Activated CD4-positive, alpha-beta T cell treated with anti-CD3 and anti-CD28 coated beads for 4 hours (primary cell): Measurements from ENCODE around the gene SIM2.

Experiments used
- DNase-seq, 2 donors: peaks; one replicate each; pipeline ENCODE4 v3.0.0-alpha.2; 2020

Gene SIM2

GRCh38 chr21:36743008-36743407 lies 44.1 kb downstream of the SIM2 start:
- no peak for DNase-seq

GRCh38 chr21:36743446-36743845 lies 44.5 kb downstream of the SIM2 start:
- no peak for DNase-seq

GRCh38 chr21:36744190-36744559 lies 45.3 kb downstream of the SIM2 start:
- DNase-seq = no peak

GRCh38 chr21:36744560-36745231 lies 45.8 kb downstream of the SIM2 start:
- DNase-seq = no peak

- no peak for DNase-seq
These were observed 46.5 kb downstream of the SIM2 start for GRCh38 chr21:36745459-36745858.

GRCh38 chr21:36747041-36747814 lies 48.3 kb downstream of the SIM2 start:
- no peak for DNase-seq

GRCh38 chr21:36747815-36748383 lies 49.0 kb downstream of the SIM2 start:
- DNase-seq = no peak

GRCh38 chr21:36749935-36750575 lies 51.1 kb downstream of the SIM2 start:
- no peak for DNase-seq

- no peak for DNase-seq
These were observed 51.7 kb downstream of the SIM2 start for GRCh38 chr21:36750576-36750959.

- no peak for DNase-seq
These were observed 52.5 kb downstream of the SIM2 start for GRCh38 chr21:36751383-36751782.

- DNase-seq = no peak
These were observed 54.6 kb downstream of the SIM2 start for GRCh38 chr21:36753556-36753955.

- DNase-seq = no peak
These were observed 55.5 kb downstream of the SIM2 start for GRCh38 chr21:36754241-36754898.

- DNase-seq = no peak
These were observed 57.6 kb downstream of the SIM2 start for GRCh38 chr21:36756527-36756926.

GRCh38 chr21:36757196-36757595 lies 58.3 kb downstream of the SIM2 start:
- DNase-seq = no peak

GRCh38 chr21:36759348-36760083 lies 60.6 kb downstream of the SIM2 start:
- no peak for DNase-seq

- no peak for DNase-seq
These were observed 62.8 kb downstream of the SIM2 start for GRCh38 chr21:36761685-36762084.

- no peak for DNase-seq
These were observed 63.7 kb downstream of the SIM2 start for GRCh38 chr21:36762642-36763041.

GRCh38 chr21:36763305-36763704 lies 64.4 kb downstream of the SIM2 start:
- no peak for DNase-seq

- DNase-seq = no peak
These were observed 66.3 kb downstream of the SIM2 start for GRCh38 chr21:36765229-36765628.

GRCh38 chr21:36766511-36766910 lies 67.6 kb downstream of the SIM2 start:
- no peak for DNase-seq

- DNase-seq = no peak
These were observed 68.2 kb downstream of the SIM2 start for GRCh38 chr21:36767096-36767495.

GRCh38 chr21:36768496-36768895 lies 69.6 kb downstream of the SIM2 start:
- no peak for DNase-seq
